Astrocyte (in vitro differentiated cells and primary cell): ENCODE measurements around the gene HEXIM2. TPM values are rescaled to one million over a fixed set of nuclear protein-coding genes. Genes with fewer than 3 reads are reported as not detected.

Source experiments
- DNase-seq: peaks from one replicate; pipeline ENCODE4 v3.0.0-alpha.2; 2010; ENCODE audit warnings: low read depth
- FAIRE-seq: peaks from 2 replicates; lab custom pipeline; 2011; peaks lifted over from hg19 to GRCh38; lab: Jason Lieb, UNC
- H2AFZ ChIP-seq: 2 replicates; pipeline ENCODE4 v1.6.0; 2012; ENCODE audit warnings: low read depth, low read length, inconsistent platforms
- H3K27ac ChIP-seq: 2 replicates; pipeline ENCODE4 v1.5.1; 2011; ENCODE audit warnings: low read depth, low read length, inconsistent platforms
- H3K27me3 ChIP-seq: 2 replicates; pipeline ENCODE4 v1.6.0; 2011; ENCODE audit warnings: low read length, inconsistent platforms; ENCODE audit not compliant: insufficient read depth
- H3K36me3 ChIP-seq: 2 replicates; pipeline ENCODE4 v1.5.1; 2011; ENCODE audit warnings: low read length, inconsistent platforms; ENCODE audit not compliant: insufficient read depth
- H3K4me1 ChIP-seq: 2 replicates; pipeline ENCODE4 v1.5.1; 2011; ENCODE audit warnings: low read length, inconsistent platforms; ENCODE audit not compliant: insufficient read depth
- H3K4me2 ChIP-seq: 2 replicates; pipeline ENCODE4 v1.6.0; 2012; ENCODE audit warnings: low read length, inconsistent platforms
- H3K4me3 ChIP-seq: 2 replicates; pipeline ENCODE4 v1.5.1; 2011; ENCODE audit warnings: low read depth, mild to moderate bottlenecking, low read length, inconsistent platforms; ENCODE audit not compliant: insufficient read depth
- H3K79me2 ChIP-seq: 2 replicates; pipeline ENCODE4 v1.6.0; 2012; ENCODE audit warnings: mild to moderate bottlenecking, low read length, inconsistent platforms; ENCODE audit not compliant: insufficient read depth
- H3K9ac ChIP-seq: 2 replicates; pipeline ENCODE4 v1.6.0; 2012; ENCODE audit warnings: mild to moderate bottlenecking, low read length, inconsistent platforms
- H3K9me3 ChIP-seq: 2 replicates; pipeline ENCODE4 v1.5.1; 2012; ENCODE audit warnings: low read depth, mild to moderate bottlenecking, low read length, inconsistent platforms; ENCODE audit not compliant: insufficient read depth
- H4K20me1 ChIP-seq: 2 replicates; pipeline ENCODE4 v1.6.0; 2012; ENCODE audit warnings: low read length, inconsistent platforms; ENCODE audit not compliant: insufficient read depth
- H3K27ac Mint-ChIP-seq: one replicate; pipeline ENCODE4 v1.8.0; 2021; ENCODE audit warnings: mild to moderate bottlenecking, mixed read lengths; ENCODE audit not compliant: unreplicated experiment
- H3K27me3 Mint-ChIP-seq: one replicate; pipeline ENCODE4 v1.8.0; 2021; ENCODE audit warnings: low read depth, mixed read lengths; ENCODE audit not compliant: unreplicated experiment
- H3K36me3 Mint-ChIP-seq: one replicate; pipeline ENCODE4 v1.8.0; 2021; ENCODE audit warnings: low read depth, mixed read lengths; ENCODE audit not compliant: unreplicated experiment
- H3K4me1 Mint-ChIP-seq: one replicate; pipeline ENCODE4 v1.8.0; 2021; ENCODE audit warnings: low read depth, mixed read lengths; ENCODE audit not compliant: unreplicated experiment
- H3K4me3 Mint-ChIP-seq: one replicate; pipeline ENCODE4 v1.8.0; 2021; ENCODE audit warnings: mild to moderate bottlenecking, moderate library complexity, mixed read lengths; ENCODE audit not compliant: unreplicated experiment
- H3K9me3 Mint-ChIP-seq: one replicate; pipeline ENCODE4 v1.8.0; 2021; ENCODE audit warnings: mild to moderate bottlenecking, mixed read lengths; ENCODE audit not compliant: unreplicated experiment
- CTCF ChIP-seq: IDR thresholded peaks from 2 replicates; pipeline ENCODE4 v1.5.1; 2011; ENCODE audit warnings: low read depth, mild to moderate bottlenecking, inconsistent platforms, low read length, moderate library complexity; ENCODE audit not compliant: insufficient read depth
- EZH2 ChIP-seq: IDR thresholded peaks from 2 replicates; pipeline ENCODE4 v1.6.1; 2012; ENCODE audit warnings: mild to moderate bottlenecking, low read length, inconsistent platforms; ENCODE audit not compliant: insufficient read depth
- total RNA-seq: library from RNA; stranded (reverse); gene quantifications from 2 replicates; pipeline ENCODE4 v1.2.1, GENCODE V29; 2021

The HEXIM2 gene
- total RNA-seq, 1 donor from 2014 or later: 9.0 TPM

GRCh38 chr17:45119964-45120363, 41.7 kb upstream of the HEXIM2 start:
- H3K9me3 Mint-ChIP-seq: no peaks in the 10 kb centered on the region
- no peak for DNase-seq
- no peaks in the 10 kb centered on the region for H3K9me3 ChIP-seq
- no peak overlapping the region for H3K4me3 Mint-ChIP-seq
- H3K36me3 ChIP-seq: no peaks in the 10 kb centered on the region
- no peak for TF ChIP-seq CTCF
- H3K4me3 ChIP-seq: no peak overlapping the region
- no peak overlapping the region for H2AFZ ChIP-seq
- FAIRE-seq: no peak
- H3K4me1 ChIP-seq: peaks cover 33% of the 10 kb centered on the region
- H3K4me2 ChIP-seq: no peak overlapping the region
- peaks cover 23% of the 10 kb centered on the region for H3K79me2 ChIP-seq
- no peak overlapping the region for H3K27ac Mint-ChIP-seq
- H3K9ac ChIP-seq: no peak overlapping the region
- H3K27me3 ChIP-seq: no peaks in the 10 kb centered on the region
- H3K27me3 Mint-ChIP-seq: no peaks in the 10 kb centered on the region
- H3K27ac ChIP-seq: no peak overlapping the region
- peaks cover 13% of the 10 kb centered on the region for H3K36me3 Mint-ChIP-seq
- H4K20me1 ChIP-seq: no peaks in the 10 kb centered on the region
- H3K4me1 Mint-ChIP-seq: peaks cover 17% of the 10 kb centered on the region

- FAIRE-seq (no peak), DNase-seq (no peak)
- peaks cover 14% of the 10 kb centered on the region for H3K36me3 Mint-ChIP-seq
- no peaks in the 10 kb centered on the region for H3K9me3 Mint-ChIP-seq
- H3K4me1 Mint-ChIP-seq: peaks cover 18% of the 10 kb centered on the region
- H3K27ac ChIP-seq: no peak overlapping the region
- H2AFZ ChIP-seq: no peak overlapping the region
- no peak overlapping the region for H3K4me3 Mint-ChIP-seq
- no peaks in the 10 kb centered on the region for H3K27me3 Mint-ChIP-seq
- H3K4me1 ChIP-seq: peaks cover 33% of the 10 kb centered on the region
- no peak overlapping the region for H3K4me2 ChIP-seq
- H3K27me3 ChIP-seq: no peaks in the 10 kb centered on the region
- no peaks in the 10 kb centered on the region for H3K9me3 ChIP-seq
- H3K9ac ChIP-seq: no peak overlapping the region
- H4K20me1 ChIP-seq: no peaks in the 10 kb centered on the region
- H3K4me3 ChIP-seq: no peak overlapping the region
- TF ChIP-seq EZH2 (no peak), CTCF (no peak)
- H3K79me2 ChIP-seq: peaks cover 28% of the 10 kb centered on the region
- no peaks in the 10 kb centered on the region for H3K36me3 ChIP-seq
- H3K27ac Mint-ChIP-seq: no peak overlapping the region
These were observed 41.1 kb upstream of the HEXIM2 start for GRCh38 chr17:45120558-45120957.

GRCh38 chr17:45121055-45121454, 40.6 kb upstream of the HEXIM2 start:
- H2AFZ ChIP-seq: no peak overlapping the region
- H3K27ac ChIP-seq: no peak overlapping the region
- peaks cover 15% of the 10 kb centered on the region for H3K4me1 Mint-ChIP-seq
- TF ChIP-seq EZH2 (no peak), CTCF (no peak)
- no peaks in the 10 kb centered on the region for H3K27me3 Mint-ChIP-seq
- no peak overlapping the region for H3K4me3 ChIP-seq
- no peaks in the 10 kb centered on the region for H3K27me3 ChIP-seq
- H3K4me1 ChIP-seq: peaks cover 28% of the 10 kb centered on the region
- H3K4me2 ChIP-seq: no peak overlapping the region
- FAIRE-seq (no peak), DNase-seq (no peak)
- H4K20me1 ChIP-seq: no peaks in the 10 kb centered on the region
- H3K9ac ChIP-seq: no peak overlapping the region
- peaks cover 31% of the 10 kb centered on the region for H3K79me2 ChIP-seq
- no peaks in the 10 kb centered on the region for H3K36me3 ChIP-seq
- no peaks in the 10 kb centered on the region for H3K9me3 Mint-ChIP-seq
- no peak overlapping the region for H3K4me3 Mint-ChIP-seq
- H3K36me3 Mint-ChIP-seq: peaks cover 15% of the 10 kb centered on the region
- H3K9me3 ChIP-seq: no peaks in the 10 kb centered on the region
- H3K27ac Mint-ChIP-seq: no peak overlapping the region
